HCT116 (cell line): ENCODE data around the gene CDYL. TPM values are rescaled to one million over a fixed set of nuclear protein-coding genes. Genes with fewer than 3 reads are reported as not detected.

Experiments used
- ATAC-seq: fragments of 200-7000 bp; cut with Tn5 transposase; 2 replicates; pipeline ENCODE4 v1.9.1; 2020; ENCODE audit warnings: mild to moderate bottlenecking, moderate library complexity
- BruUV-seq: library from RNA; stranded (reverse); fragments of 400-500 nt; replicated peaks from 2 replicates; lab custom pipeline; 2021; lab: Mats Ljungman, UMichigan
- CTCF ChIA-PET: fragments of 300-600 bp; sonication (Branson Sonifier 250); formaldehyde crosslinking; loops from one replicate; lab custom pipeline; 2021; ENCODE audit warnings: antibody characterized with exemption; lab: Charles Lee
- POLR2A ChIA-PET: fragments of 300-600, 350-600 bp; sonication (Branson Sonifier 250); formaldehyde crosslinking; loops from one replicate; lab custom pipeline; 2021; ENCODE audit warnings: antibody characterized with exemption; lab: Charles Lee
- RAD21 ChIA-PET, 2 experiments: fragments of 300-600 bp; sonication (Branson Sonifier 250); formaldehyde crosslinking; loops; one replicate each; lab custom pipeline; 2023; ENCODE audit warnings: low total read pairs in 2 of 2; ENCODE audit not compliant: uncharacterized antibody in 2 of 2, unreplicated experiment in 2 of 2, low non-redundant PET in 1 of 2; lab: Charles Lee
- DNase-seq: peaks from one replicate; pipeline ENCODE4 v3.0.0-alpha.2; 2010; ENCODE audit warnings: low read depth, low spot score
- H2AFZ ChIP-seq: fragments of 200-600 bp; shearing (Covaris generic), sonication (generic); 2 replicates; pipeline ENCODE4 v1.6.1; 2017; ENCODE audit warnings: low read depth, mixed run types, mixed read lengths, antibody characterized with exemption, low read length; ENCODE audit not compliant: poor library complexity, severe bottlenecking
- H3K27ac ChIP-seq: 2 replicates; pipeline ENCODE4 v1.5.1; 2012; ENCODE audit warnings: low read depth, low read length
- H3K27me3 ChIP-seq: fragments of 200-600 bp; sonication (generic); 2 replicates; pipeline ENCODE4 v1.6.1; 2016; ENCODE audit warnings: mixed run types, low read length, mixed read lengths; ENCODE audit not compliant: insufficient read depth
- H3K36me3 ChIP-seq, 2 experiments: fragments of 200-500 bp in 1 of 2; fragments of 200-600 bp in 1 of 2; sonication (Bioruptor generic) in 1 of 2; sonication (generic) in 1 of 2; 2 replicates each; pipeline versions ENCODE4 v1.5.1 to v1.6.1; 2014 to 2016; ENCODE audit warnings: low read length in 2 of 2, inconsistent platforms in 1 of 2, mixed read lengths in 1 of 2, mixed run types in 1 of 2; ENCODE audit not compliant: insufficient read depth in 2 of 2, control insufficient read depth in 1 of 2
- H3K4me1 ChIP-seq, 2 experiments: fragments of 200-600 bp in 1 of 2; sonication (generic) in 1 of 2; 2 replicates each; pipeline versions ENCODE4 v1.5.1 to v1.6.1; 2012 to 2017; ENCODE audit warnings: low read length in 2 of 2, inconsistent platforms in 1 of 2, mild to moderate bottlenecking in 1 of 2, mixed read lengths in 1 of 2, mixed run types in 1 of 2, moderate library complexity in 1 of 2; ENCODE audit not compliant: insufficient read depth in 2 of 2, control insufficient read depth in 1 of 2
- H3K4me2 ChIP-seq: fragments of 200-600 bp; sonication (generic); 2 replicates; pipeline ENCODE4 v1.6.1; 2017; ENCODE audit warnings: mixed run types, low read length, mixed read lengths
- H3K4me3 ChIP-seq, 2 experiments: fragments of 200-600 bp in 1 of 2; sonication (generic) in 1 of 2; replicated peaks in 1 of 2; 2 replicates each; pipeline ENCODE4 v1.5.1; 2011 to 2016; ENCODE audit warnings: low read length in 2 of 2, control low read depth in 1 of 2, low read depth in 1 of 2, mild to moderate bottlenecking in 1 of 2, mixed read lengths in 1 of 2, mixed run types in 1 of 2
- H3K79me2 ChIP-seq: fragments of 200-600 bp; sonication (generic); 2 replicates; pipeline ENCODE4 v1.6.1; 2017; ENCODE audit warnings: mild to moderate bottlenecking, mixed run types, low read length, moderate library complexity, mixed read lengths; ENCODE audit not compliant: insufficient read depth
- H3K9ac ChIP-seq: fragments of 200-600 bp; sonication (generic); 2 replicates; pipeline ENCODE4 v1.6.1; 2016; ENCODE audit warnings: low read length, mixed read lengths
- H3K9me2 ChIP-seq: fragments of 200-600 bp; sonication (generic), shearing (Covaris generic); 2 replicates; pipeline ENCODE4 v1.6.1; 2017; ENCODE audit warnings: mixed run types, mild to moderate bottlenecking, moderate library complexity; ENCODE audit not compliant: insufficient read depth
- H3K9me3 ChIP-seq, 2 experiments: fragments of 200-500 bp in 1 of 2; fragments of 200-600 bp in 1 of 2; sonication (Bioruptor generic) in 1 of 2; sonication (generic) in 1 of 2; 2 replicates each; pipeline ENCODE4 v1.6.1; 2014 to 2017; ENCODE audit warnings: low read length in 2 of 2, mixed read lengths in 2 of 2, inconsistent platforms in 1 of 2, low read depth in 1 of 2, mild to moderate bottlenecking in 1 of 2, mixed run types in 1 of 2, moderate library complexity in 1 of 2; ENCODE audit not compliant: control insufficient read depth in 1 of 2, insufficient read depth in 1 of 2
- H4K20me1 ChIP-seq: fragments of 200-600 bp; sonication (generic), shearing (Covaris generic); 2 replicates; pipeline ENCODE4 v1.6.1; 2017; ENCODE audit warnings: mixed run types, mild to moderate bottlenecking, moderate library complexity; ENCODE audit not compliant: insufficient read depth
- CBX3 ChIP-seq: IDR thresholded peaks from 2 replicates; pipeline ENCODE4 v1.6.1; 2012; ENCODE audit warnings: low read depth
- FOSL1 ChIP-seq: IDR thresholded peaks from 2 replicates; pipeline ENCODE4 v1.6.1; 2012; ENCODE audit warnings: low read depth
- POLR2A ChIP-seq: IDR thresholded peaks from 2 replicates; pipeline ENCODE4 v1.7.0; 2011; ENCODE audit warnings: borderline replicate concordance; ENCODE audit not compliant: insufficient read depth, insufficient read length; ENCODE audit errors: extremely low read depth
- ZFX ChIP-seq: fragments of 450-650 bp; IDR thresholded peaks from 2 replicates; pipeline ENCODE4 v1.6.1; 2017
- ZNF274 ChIP-seq: fragments of 200-500 bp; sonication (Bioruptor generic); IDR thresholded peaks from 2 replicates; pipeline ENCODE4 v1.6.1; 2014; ENCODE audit warnings: mild to moderate bottlenecking, low read depth, low read length, inconsistent platforms
- intact Hi-C: fragments of 100-400 bp; cut with micrococcal nuclease; formaldehyde crosslinking; loops from 2 replicates; pipeline ENCODE4 v1.10.0; 2022
- total RNA-seq: library from RNA; stranded (reverse); gene quantifications from one replicate; pipeline ENCODE4 v1.2.1, GENCODE V29; 2021; ENCODE audit not compliant: unreplicated experiment
- TF ChIP-seq, protein P1 (sequence below), 3 experiments: fragments of 200-600 bp in 1 of 3; sonication (generic) in 1 of 3; IDR thresholded peaks in 2 of 3; conservative IDR thresholded peaks in 1 of 3; 2 replicates each; pipeline ENCODE4 v1.5.1; 2012 to 2017; ENCODE audit warnings: low read depth in 2 of 3, low read length in 2 of 3, antibody characterized with exemption in 1 of 3, borderline replicate concordance in 1 of 3, control low read depth in 1 of 3, mild to moderate bottlenecking in 1 of 3, mixed read lengths in 1 of 3, mixed run types in 1 of 3, moderate library complexity in 1 of 3; ENCODE audit not compliant: insufficient read depth in 1 of 3

The CDYL gene
- total RNA-seq, 1 experiment from 2014 or later = 42.6 TPM

GRCh38 chr6:4912559-4912958 lies 136.4 kb downstream of the CDYL start:
- ChIA-PET POLR2A (no interaction called here), CTCF (no interaction called here), RAD21 (no interaction called here)
- Histone ChIP-seq H3K4me2 (no peak overlapping the region), H3K27ac (no peak overlapping the region), H3K9me3 (no peaks in the 10 kb centered on the region), H3K36me3 (no peaks in the 10 kb centered on the region), H3K9ac (no peak overlapping the region), H3K79me2 (peaks cover 73% of the 10 kb centered on the region), H3K4me1 (peaks cover 10 to 27% of the 10 kb centered on the region in 2 experiments), H3K4me3 (no peak overlapping the region), H3K27me3 (no peaks in the 10 kb centered on the region), H4K20me1 (peaks cover 5% of the 10 kb centered on the region), H2AFZ (no peak overlapping the region), H3K9me2 (no peaks in the 10 kb centered on the region)
- DNase-seq (no peak), ATAC-seq (no peak)
- intact Hi-C loops = no loop called here
- no TSS peak for BruUV-seq
- TF ChIP-seq, protein P1, sequence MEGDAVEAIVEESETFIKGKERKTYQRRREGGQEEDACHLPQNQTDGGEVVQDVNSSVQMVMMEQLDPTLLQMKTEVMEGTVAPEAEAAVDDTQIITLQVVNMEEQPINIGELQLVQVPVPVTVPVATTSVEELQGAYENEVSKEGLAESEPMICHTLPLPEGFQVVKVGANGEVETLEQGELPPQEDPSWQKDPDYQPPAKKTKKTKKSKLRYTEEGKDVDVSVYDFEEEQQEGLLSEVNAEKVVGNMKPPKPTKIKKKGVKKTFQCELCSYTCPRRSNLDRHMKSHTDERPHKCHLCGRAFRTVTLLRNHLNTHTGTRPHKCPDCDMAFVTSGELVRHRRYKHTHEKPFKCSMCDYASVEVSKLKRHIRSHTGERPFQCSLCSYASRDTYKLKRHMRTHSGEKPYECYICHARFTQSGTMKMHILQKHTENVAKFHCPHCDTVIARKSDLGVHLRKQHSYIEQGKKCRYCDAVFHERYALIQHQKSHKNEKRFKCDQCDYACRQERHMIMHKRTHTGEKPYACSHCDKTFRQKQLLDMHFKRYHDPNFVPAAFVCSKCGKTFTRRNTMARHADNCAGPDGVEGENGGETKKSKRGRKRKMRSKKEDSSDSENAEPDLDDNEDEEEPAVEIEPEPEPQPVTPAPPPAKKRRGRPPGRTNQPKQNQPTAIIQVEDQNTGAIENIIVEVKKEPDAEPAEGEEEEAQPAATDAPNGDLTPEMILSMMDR (IDR thresholded peaks at IDR 0.05 in 2 of 3, conservative IDR thresholded peaks at IDR 0.05 in 1 of 3; ENCODE audit: borderline replicate concordance in 1 of 3, insufficient read depth in 1 of 3, low read depth in 2 of 3, low read length in 2 of 3) = 0 out of 6 replicates have a peak, but pooled peaks of 1 of the 3 experiments have one; percentile 18
- no peak for TF ChIP-seq ZFX
- TF ChIP-seq ZNF274 = no peak

DNA sequence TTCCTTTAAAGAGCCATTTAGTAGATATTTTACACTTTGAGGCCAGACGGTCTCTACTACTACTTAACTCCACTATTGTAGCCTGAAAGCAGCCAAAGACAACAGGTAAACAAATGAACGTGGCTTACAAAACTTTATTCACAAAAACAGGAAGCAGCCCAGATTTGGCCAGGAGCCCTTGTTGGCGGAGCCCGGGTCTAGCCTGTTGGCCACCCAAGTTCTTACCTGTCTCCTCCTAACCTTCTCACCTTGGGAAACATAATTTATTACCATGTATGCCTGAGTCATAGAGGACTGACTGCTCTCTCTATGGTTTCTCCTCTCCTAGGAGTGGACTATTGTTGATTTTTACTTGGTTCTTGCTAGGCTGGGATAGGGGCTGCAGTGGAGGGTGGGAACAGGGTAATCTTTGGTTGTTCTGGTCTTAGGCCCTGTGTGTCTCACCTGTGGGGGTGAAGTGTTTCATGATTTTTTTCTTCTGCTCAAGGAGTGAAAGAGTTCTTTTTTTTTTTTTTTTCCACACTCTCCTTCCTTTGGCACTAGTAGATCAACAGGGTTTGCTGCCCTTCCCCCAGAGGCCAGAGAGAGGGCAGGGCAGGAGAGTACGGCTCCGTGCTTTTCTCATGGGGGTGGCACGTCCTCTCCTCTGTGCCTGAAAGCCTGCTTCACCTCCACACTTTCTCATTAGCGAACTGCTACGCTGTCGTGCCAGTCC lies 137.7 kb downstream of the CDYL start:
- Histone ChIP-seq H3K27me3 (no peaks in the 10 kb centered on the region), H3K9ac (0 out of 2 replicates have a peak overlapping the region, but pooled peaks have one; percentile 13), H3K27ac (no peak overlapping the region), H3K4me3 (no peak overlapping the region), H4K20me1 (peaks cover 5% of the 10 kb centered on the region), H3K9me3 (no peaks in the 10 kb centered on the region), H3K79me2 (peaks cover 75% of the 10 kb centered on the region), H2AFZ (no peak overlapping the region), H3K9me2 (no peaks in the 10 kb centered on the region), H3K4me1 (peaks cover 10 to 27% of the 10 kb centered on the region in 2 experiments), H3K36me3 (no peaks in the 10 kb centered on the region), H3K4me2 (peak overlapping the region; percentile 45)
- intact Hi-C loops = no loop called here
- no TSS peak for BruUV-seq
- ChIA-PET POLR2A (interaction anchor here (1.0 kb wide), 1 partner anchor 537 kb away, joined by 3 read pairs; no protein-coding TSS in a partner anchor), CTCF (no interaction called here), RAD21 (no interaction called here)
- DNase-seq (no peak), ATAC-seq (peak; percentile 75)
- TF ChIP-seq ZFX = no peak
- TF ChIP-seq ZNF274 = no peak
- TF ChIP-seq FOSL1 = no peak
- no peak for TF ChIP-seq CBX3
- no peak for TF ChIP-seq POLR2A
